Kidney (tissue), 14 donors: Measurements from ENCODE around the gene GLRX. TPM values are rescaled to one million over a fixed set of nuclear protein-coding genes. Genes with fewer than 3 reads are reported as not detected.

Source experiments
- DNase-seq, 5 donors: peaks; one replicate each; pipeline ENCODE4 v3.0.0-alpha.2; 2013 to 2020
- FAIRE-seq: peaks from 2 replicates; lab custom pipeline; 2012; peaks lifted over from hg19 to GRCh38; lab: Jason Lieb, UNC
- H3K27ac ChIP-seq, 2 donors: one replicate each; pipeline ENCODE4 v1.7.0; 2013; ENCODE audit warnings: low read depth in 2 of 2, low read length in 2 of 2, inconsistent platforms in 1 of 2
- H3K27me3 ChIP-seq: one replicate; pipeline ENCODE4 v1.7.1; 2013; ENCODE audit warnings: low read length, inconsistent platforms; ENCODE audit not compliant: control insufficient read depth, insufficient read depth
- H3K36me3 ChIP-seq, 3 donors: one replicate each; pipeline versions ENCODE4 v1.7.0 to v1.7.1; 2013; ENCODE audit warnings: low read length in 3 of 3, control low read depth in 1 of 3, inconsistent platforms in 1 of 3; ENCODE audit not compliant: insufficient read depth in 3 of 3, control insufficient read depth in 2 of 3
- H3K4me1 ChIP-seq, 3 donors: one replicate each; pipeline versions ENCODE4 v1.7.0 to v1.7.1; 2013; ENCODE audit warnings: low read length in 3 of 3, inconsistent platforms in 1 of 3, low read depth in 1 of 3; ENCODE audit not compliant: control insufficient read depth in 2 of 3, insufficient read depth in 2 of 3
- H3K4me3 ChIP-seq, 3 donors: one replicate each; pipeline versions ENCODE4 v1.7.0 to v1.8.1; 2013; ENCODE audit warnings: low read length in 3 of 3, control low read depth in 1 of 3, inconsistent platforms in 1 of 3
- H3K9ac ChIP-seq, 3 donors: one replicate each; pipeline versions ENCODE4 v1.7.0 to v1.7.1; 2013; ENCODE audit warnings: low read length in 3 of 3, control low read depth in 1 of 3, inconsistent platforms in 1 of 3
- H3K9me3 ChIP-seq, 3 donors: one replicate each; pipeline versions ENCODE4 v1.7.0 to v1.7.1; 2013; ENCODE audit warnings: low read length in 3 of 3, control low read depth in 1 of 3, inconsistent platforms in 1 of 3; ENCODE audit not compliant: control insufficient read depth in 2 of 3, insufficient read depth in 1 of 3
- CTCF ChIP-seq: IDR thresholded peaks from 3 replicates; pipeline ENCODE4 v1.5.1; 2012; ENCODE audit warnings: mild to moderate bottlenecking, moderate library complexity, borderline replicate concordance; ENCODE audit not compliant: insufficient read depth; ENCODE audit errors: extremely low read depth
- intact Hi-C: fragments of 100-400 bp; cut with DNase I; formaldehyde crosslinking; loops from one replicate; pipeline ENCODE4 v1.11.1; 2022
- polyA plus RNA-seq: library from polyadenylated mRNA; stranded (reverse); fragments of 350-450 nt; fragmentation: Illumina TruSeq; extraction: RNeasy Lipid Tissue Mini Kit (QIAGEN cat#74804); gene quantifications from one replicate; pipeline ENCODE4 v1.2.3, GENCODE V29; 2014; ENCODE audit warnings: low read depth, low replicate concordance; ENCODE audit not compliant: insufficient read depth
- total RNA-seq: library from RNA; stranded (reverse); fragmentation: NEBNext Ultra II Directional; extraction: Animal tissue kit (Norgen Biotek cat#: 25700); gene quantifications from one replicate; pipeline ENCODE4 v1.2.1, GENCODE V29; 2021
- donor health status: control.
- donor health status: control.
- donor health status: control.
- donor health status: control.
- donor health status: control.
- donor health status: DM: yes; HTN: yes; CAD: no.
- donor health status: Normal renal cell carcinoma (clear cell type).

Gene GLRX
- total and polyA plus RNA-seq, 2 donors from 2014 or later = 57.4 to 324 TPM

GRCh38 chr5:95862671-95863382, 40.3 kb upstream of the GLRX start:
- intact Hi-C loops = no loop called here
- H3K4me1 ChIP-seq = peaks cover 0 to 11% (median 8%) of the 10 kb centered on the region in 3 donors

GRCh38 chr5:95861864-95862561, 39.5 kb upstream of the GLRX start:
- no peak for DNase-seq
- no peak overlapping the region for H3K4me3 ChIP-seq
- peaks cover 0 to 17% (median 16%) of the 10 kb centered on the region in 3 donors for H3K4me1 ChIP-seq
- no peak for TF ChIP-seq CTCF
- no peak overlapping the region for H3K27ac ChIP-seq
- H3K9ac ChIP-seq = no peak overlapping the region
- FAIRE-seq = no peak
- no peaks in the 10 kb centered on the region for H3K27me3 ChIP-seq
- no peaks in the 10 kb centered on the region for H3K9me3 ChIP-seq
- intact Hi-C loops = no loop called here
- H3K36me3 ChIP-seq = no peaks in the 10 kb centered on the region

More at GRCh38 chr5:95862671-95863382, 40.3 kb upstream of the GLRX start:
- Histone ChIP-seq H3K27ac (no peak overlapping the region), H3K9me3 (no peaks in the 10 kb centered on the region), H3K9ac (no peak overlapping the region), H3K27me3 (no peaks in the 10 kb centered on the region), H3K4me3 (no peak overlapping the region), H3K36me3 (no peaks in the 10 kb centered on the region)
- peak in 3 of 5 donors; percentile 58 to 83 (median 83) for DNase-seq
- FAIRE-seq = no peak
- TF ChIP-seq CTCF = no peak

DNA sequence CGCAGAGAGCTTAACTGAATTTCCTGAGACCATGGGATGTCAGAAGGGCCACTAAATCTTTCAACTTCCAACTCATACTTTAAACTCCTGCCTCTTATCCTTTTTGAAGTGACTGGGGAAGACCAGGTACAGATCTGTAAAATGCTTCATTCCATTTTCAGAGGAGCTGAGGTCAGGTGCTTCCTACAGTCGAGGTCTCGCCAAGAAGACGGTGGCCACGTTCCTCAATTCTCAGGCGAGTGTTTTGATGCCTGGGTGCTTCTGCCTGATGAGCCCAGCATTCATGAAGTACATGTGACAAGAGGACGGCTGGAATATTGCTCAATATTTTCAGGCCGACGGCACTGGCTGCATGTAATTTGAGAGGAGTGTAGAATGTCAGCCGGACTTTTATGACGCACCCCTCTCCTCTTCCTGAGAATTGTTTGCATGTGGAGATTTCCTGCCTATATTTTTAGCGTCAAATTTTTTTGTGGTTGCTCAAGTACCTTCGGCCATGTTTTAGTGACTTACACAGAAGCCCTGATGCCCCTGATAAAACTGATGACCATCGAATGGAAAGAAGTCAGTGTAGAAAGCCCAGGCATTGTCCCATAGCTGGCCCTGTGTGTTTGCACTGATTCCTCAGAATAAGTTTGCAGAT, 38.8 kb upstream of the GLRX start:
- H3K27ac ChIP-seq = peak overlapping the region in 1 of 2 donors; percentile 23
- FAIRE-seq (no peak), DNase-seq (peak in 1 of 5 donors; percentile 69)
- H3K27me3 ChIP-seq = no peaks in the 10 kb centered on the region
- H3K9ac ChIP-seq = no peak overlapping the region
- no peaks in the 10 kb centered on the region for H3K36me3 ChIP-seq
- no peak overlapping the region for H3K4me3 ChIP-seq
- H3K4me1 ChIP-seq = peaks cover 0 to 22% (median 18%) of the 10 kb centered on the region in 3 donors
- H3K9me3 ChIP-seq = no peaks in the 10 kb centered on the region
- TF ChIP-seq CTCF = no peak
- intact Hi-C loops = no loop called here
